ENCODE results near the gene PCLAF. TPM values are rescaled to one million over a fixed set of nuclear protein-coding genes. Genes with fewer than 3 reads are reported as not detected.

PCLAF gene
- total and polyA plus RNA-seq, 2 donors (not counting 1 experiment from before 2014, with no cell fraction given) = 0.42 to 0.92 TPM

DNA sequence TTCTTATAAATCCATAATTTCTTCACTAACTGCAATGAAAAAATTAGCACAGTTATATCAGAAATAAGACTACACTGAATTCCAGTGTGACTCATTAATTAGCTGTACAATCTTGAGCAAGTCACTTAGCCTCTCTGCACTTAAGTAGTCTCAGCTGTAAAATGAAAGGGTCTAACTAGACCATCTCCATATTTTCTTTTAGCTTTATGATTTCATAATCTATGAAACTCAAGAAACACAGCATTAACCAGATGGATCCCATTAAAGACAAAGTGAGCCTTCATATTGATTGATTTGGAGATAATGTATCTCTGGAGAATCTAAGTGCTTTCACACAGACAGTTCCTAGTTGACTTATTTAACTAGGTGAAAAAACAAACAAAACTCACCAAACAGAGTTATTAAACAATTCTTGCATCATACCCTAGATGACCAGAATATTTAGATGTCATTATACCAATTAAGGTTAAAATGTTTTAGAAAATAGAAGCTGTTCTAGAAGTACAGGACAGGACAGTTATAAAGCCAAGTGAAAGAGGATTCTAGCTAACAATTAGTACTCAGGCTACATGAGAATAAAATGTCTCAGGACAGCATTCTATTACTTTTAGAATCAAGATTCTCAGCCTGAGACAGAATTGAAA is 36.5 kb downstream of the PCLAF start:
- intact Hi-C loops (cut with micrococcal nuclease) = no loop called here
- H3K27ac Mint-ChIP-seq = no peak overlapping the region
- no peak overlapping the region for H2AFZ ChIP-seq (ENCODE audit: insufficient read depth, low read depth, low read length, poor library complexity, severe bottlenecking)
- H3K4me2 ChIP-seq (replicated peaks; ENCODE audit: low read depth, low read length, poor library complexity, severe bottlenecking) = no peak overlapping the region
- H3K4me3 Mint-ChIP-seq = no peak overlapping the region
- CTCF ChIA-PET = interaction anchor here (1.0 kb wide), 1 partner anchor 22 kb away, joined by 3 read pairs; no protein-coding TSS in a partner anchor
- H3K27me3 ChIP-seq (replicated peaks in 1 of 4; ENCODE audit: control extremely low read depth in 1 of 4, control insufficient read depth in 3 of 4, insufficient read depth in 4 of 4, low read length in 3 of 4) = no peaks in the 10 kb centered on the region
- DNase-seq (no peak), ATAC-seq (ENCODE audit: low read depth) (no peak)
- no peaks in the 10 kb centered on the region for H3K9me3 Mint-ChIP-seq (ENCODE audit: insufficient read depth)
- POLR2A ChIA-PET = no interaction called here
- H3K79me2 ChIP-seq (ENCODE audit: control insufficient read depth, insufficient read depth, low read length) = peaks cover 84% of the 10 kb centered on the region
- H3K9me3 ChIP-seq (ENCODE audit: control extremely low read depth in 1 of 3, control insufficient read depth in 2 of 3, insufficient read depth in 1 of 3, low read length in 2 of 3) = no peaks in the 10 kb centered on the region
- H3K4me1 ChIP-seq (ENCODE audit: control insufficient read depth in 2 of 2, insufficient read depth in 2 of 2, low read length in 2 of 2) = no peaks in the 10 kb centered on the region
- H3K9ac ChIP-seq (ENCODE audit: low read length) = no peak overlapping the region
- H3K36me3 ChIP-seq (replicated peaks in 1 of 2; ENCODE audit: control extremely low read depth in 1 of 2, control insufficient read depth in 1 of 2, extremely low read depth in 1 of 2, insufficient read depth in 2 of 2, low read length in 1 of 2) = peaks cover 6 to 15% of the 10 kb centered on the region in 2 experiments
- no peak overlapping the region for H3K4me3 ChIP-seq (ENCODE audit: control extremely low read depth in 1 of 5, extremely low read depth in 1 of 5, insufficient read depth in 1 of 5, low read depth in 2 of 5, low read length in 4 of 5)
- peaks cover 15% of the 10 kb centered on the region for H4K20me1 ChIP-seq (ENCODE audit: control insufficient read depth, insufficient read depth, low read length, poor library complexity, severe bottlenecking)
- H3K4me1 Mint-ChIP-seq = peaks cover 10% of the 10 kb centered on the region
- no peaks in the 10 kb centered on the region for H3K27me3 Mint-ChIP-seq
- no peak overlapping the region for H3K27ac ChIP-seq (ENCODE audit: low read length in 2 of 2)
- no peak for TF ChIP-seq CTCF (IDR thresholded peaks at IDR 0.05)
- TF ChIP-seq EZH2 (IDR thresholded peaks at IDR 0.05; ENCODE audit: borderline replicate concordance, insufficient read depth, low read depth, low read length, poor library complexity, severe bottlenecking) = no peak

DNA sequence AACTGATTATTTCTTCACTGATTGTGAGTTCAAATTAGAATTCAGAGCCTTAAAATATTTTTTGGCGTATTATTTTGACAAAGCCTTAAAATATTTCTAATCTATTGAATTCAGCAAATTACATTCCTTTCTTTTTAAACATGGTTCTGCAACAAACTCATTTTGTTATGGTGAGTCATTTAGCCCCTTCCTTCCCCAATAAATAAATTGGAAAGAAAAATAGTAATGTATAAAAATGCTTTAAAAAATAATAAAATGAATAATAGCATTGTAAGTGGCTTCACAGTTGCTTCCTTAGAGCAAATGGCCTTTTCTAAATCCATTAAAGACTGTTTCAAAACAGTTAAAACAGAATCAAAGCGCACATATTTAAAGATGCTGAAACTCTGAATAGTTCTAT is 37.4 kb downstream of the PCLAF start:
- Mint-ChIP-seq H3K4me3 (no peak overlapping the region), H3K27me3 (no peaks in the 10 kb centered on the region), H3K4me1 (peaks cover 10% of the 10 kb centered on the region), H3K27ac (no peak overlapping the region), H3K9me3 (ENCODE audit: insufficient read depth) (no peaks in the 10 kb centered on the region)
- DNase-seq = no peak
- intact Hi-C loops (cut with micrococcal nuclease) = no loop called here
- H3K9me3 ChIP-seq (ENCODE audit: control extremely low read depth in 1 of 3, control insufficient read depth in 2 of 3, insufficient read depth in 1 of 3, low read length in 2 of 3) = no peaks in the 10 kb centered on the region
- H3K79me2 ChIP-seq (ENCODE audit: control insufficient read depth, insufficient read depth, low read length) = peaks cover 78% of the 10 kb centered on the region
- no peaks in the 10 kb centered on the region for H3K27me3 ChIP-seq (replicated peaks in 1 of 4; ENCODE audit: control extremely low read depth in 1 of 4, control insufficient read depth in 3 of 4, insufficient read depth in 4 of 4, low read length in 3 of 4)
- no peaks in the 10 kb centered on the region for H3K4me1 ChIP-seq (ENCODE audit: control insufficient read depth in 2 of 2, insufficient read depth in 2 of 2, low read length in 2 of 2)
- ATAC-seq (ENCODE audit: low read depth) = no peak
- WGBS (ENCODE audit: insufficient coverage) = no CpG with 5 or more reads among the region's 2 CpGs
- no peak overlapping the region for H3K27ac ChIP-seq (ENCODE audit: low read length in 2 of 2)
- H2AFZ ChIP-seq (ENCODE audit: insufficient read depth, low read depth, low read length, poor library complexity, severe bottlenecking) = no peak overlapping the region
- no peak for TF ChIP-seq EZH2 (IDR thresholded peaks at IDR 0.05; ENCODE audit: borderline replicate concordance, insufficient read depth, low read depth, low read length, poor library complexity, severe bottlenecking)
- TF ChIP-seq CTCF (IDR thresholded peaks at IDR 0.05) = no peak
- H3K9ac ChIP-seq (ENCODE audit: low read length) = no peak overlapping the region
- H3K4me3 ChIP-seq (ENCODE audit: control extremely low read depth in 1 of 5, extremely low read depth in 1 of 5, insufficient read depth in 1 of 5, low read depth in 2 of 5, low read length in 4 of 5) = no peak overlapping the region
- ChIA-PET CTCF (no interaction called here), POLR2A (no interaction called here)
- H3K4me2 ChIP-seq (replicated peaks; ENCODE audit: low read depth, low read length, poor library complexity, severe bottlenecking) = no peak overlapping the region
- peaks cover 15% of the 10 kb centered on the region for H4K20me1 ChIP-seq (ENCODE audit: control insufficient read depth, insufficient read depth, low read length, poor library complexity, severe bottlenecking)
- peaks cover 6 to 15% of the 10 kb centered on the region in 2 experiments for H3K36me3 ChIP-seq (replicated peaks in 1 of 2; ENCODE audit: control extremely low read depth in 1 of 2, control insufficient read depth in 1 of 2, extremely low read depth in 1 of 2, insufficient read depth in 2 of 2, low read length in 1 of 2)

All from B cell (primary cell).